ENCODE measurements around the gene ZCCHC24.

The ZCCHC24 gene

DNA sequence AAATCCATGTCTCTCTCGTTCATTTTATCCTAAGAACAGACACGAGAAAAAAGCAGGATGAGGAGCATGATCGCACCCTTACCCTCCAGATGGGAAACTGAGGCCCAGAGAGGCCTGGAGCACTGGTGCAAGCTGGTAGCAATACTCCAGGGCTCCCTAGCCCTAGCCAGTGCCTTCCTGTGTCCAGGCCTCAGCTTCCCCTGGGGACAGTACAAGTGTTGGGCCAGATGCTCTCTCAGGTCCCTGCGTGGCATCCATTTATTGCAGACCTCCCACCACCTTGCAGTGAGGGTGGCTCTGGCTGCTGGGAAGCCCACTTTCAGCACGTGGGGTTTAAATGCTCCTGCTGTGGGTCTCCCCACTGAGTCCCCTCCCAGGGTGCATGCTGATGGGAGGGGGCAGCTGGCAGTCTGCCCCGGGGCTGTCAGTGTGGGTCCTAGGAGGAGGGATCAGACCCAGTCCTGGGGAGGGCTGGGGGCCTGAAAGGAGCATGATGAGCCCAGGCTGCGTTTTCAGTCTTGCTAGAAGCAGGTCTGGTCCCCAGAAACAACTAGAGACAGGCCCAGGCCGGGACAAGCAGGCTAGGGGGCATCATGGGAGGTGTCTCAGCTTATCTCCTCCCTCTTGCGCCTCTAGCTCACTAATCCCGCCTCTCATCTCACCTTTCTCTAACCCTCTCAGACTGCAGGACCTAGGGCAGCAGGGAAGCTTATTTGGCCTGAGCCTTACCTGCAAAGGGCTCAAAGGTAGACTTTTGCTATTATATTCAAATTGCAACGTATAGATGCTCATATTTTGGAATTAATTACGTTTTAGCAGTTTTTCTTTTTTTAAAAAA is 98.8 kb downstream of the ZCCHC24 start:
- no peak for DNase-seq (ENCODE audit: low read depth)
- no peak for TF ChIP-seq CTCF (conservative IDR thresholded peaks at IDR 0.05; ENCODE audit: low read length)
- H3K4me3 ChIP-seq (ENCODE audit: low read length): no peak overlapping the region

GRCh38 chr10:79346012-79346340 is 99.4 kb downstream of the ZCCHC24 start:
- H3K4me3 ChIP-seq (ENCODE audit: low read length): no peak overlapping the region
- no peak for DNase-seq (ENCODE audit: low read depth)
- no peak for TF ChIP-seq CTCF (conservative IDR thresholded peaks at IDR 0.05; ENCODE audit: low read length)

DNA sequence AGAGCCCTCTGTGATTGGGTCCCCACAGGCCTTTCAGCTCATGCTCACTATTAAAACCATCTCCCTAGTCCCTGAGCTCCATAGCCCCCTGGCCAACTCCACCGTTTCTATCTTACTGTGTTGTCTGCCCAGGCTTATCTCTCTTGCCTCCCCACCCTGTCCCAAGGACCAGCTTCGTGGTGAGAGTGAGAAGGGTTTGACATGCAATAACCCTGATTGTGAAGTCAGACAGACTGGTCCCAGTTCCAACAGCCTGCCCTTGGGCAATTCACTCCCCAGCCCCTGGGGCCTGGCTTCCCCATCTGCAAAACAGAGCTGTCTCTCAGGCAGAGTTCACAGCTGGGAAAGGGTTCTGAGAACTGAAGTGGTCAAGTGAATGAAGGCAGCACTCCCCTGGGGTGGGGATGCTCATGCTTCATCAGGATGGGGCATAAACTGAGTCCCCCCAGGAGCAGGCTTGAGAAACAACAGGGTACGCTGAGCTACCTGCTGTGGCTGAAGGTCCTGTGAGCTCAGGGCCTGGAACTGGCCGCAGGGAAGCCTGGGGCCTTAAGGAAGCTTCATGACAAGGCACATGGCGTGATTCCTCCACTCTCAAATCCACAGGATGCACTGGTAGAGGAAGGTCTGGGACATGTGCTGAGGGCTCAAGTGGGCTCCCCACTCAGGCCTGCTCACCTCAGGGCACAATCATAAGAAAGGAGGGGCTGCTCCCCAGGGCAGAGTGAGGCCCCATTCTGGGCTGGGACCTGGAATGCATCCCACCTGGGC is 100.0 kb downstream of the ZCCHC24 start:
- no peak for DNase-seq (ENCODE audit: low read depth)
- no peak for TF ChIP-seq CTCF (conservative IDR thresholded peaks at IDR 0.05; ENCODE audit: low read length)
- H3K4me3 ChIP-seq (ENCODE audit: low read length): no peak overlapping the region

DNA sequence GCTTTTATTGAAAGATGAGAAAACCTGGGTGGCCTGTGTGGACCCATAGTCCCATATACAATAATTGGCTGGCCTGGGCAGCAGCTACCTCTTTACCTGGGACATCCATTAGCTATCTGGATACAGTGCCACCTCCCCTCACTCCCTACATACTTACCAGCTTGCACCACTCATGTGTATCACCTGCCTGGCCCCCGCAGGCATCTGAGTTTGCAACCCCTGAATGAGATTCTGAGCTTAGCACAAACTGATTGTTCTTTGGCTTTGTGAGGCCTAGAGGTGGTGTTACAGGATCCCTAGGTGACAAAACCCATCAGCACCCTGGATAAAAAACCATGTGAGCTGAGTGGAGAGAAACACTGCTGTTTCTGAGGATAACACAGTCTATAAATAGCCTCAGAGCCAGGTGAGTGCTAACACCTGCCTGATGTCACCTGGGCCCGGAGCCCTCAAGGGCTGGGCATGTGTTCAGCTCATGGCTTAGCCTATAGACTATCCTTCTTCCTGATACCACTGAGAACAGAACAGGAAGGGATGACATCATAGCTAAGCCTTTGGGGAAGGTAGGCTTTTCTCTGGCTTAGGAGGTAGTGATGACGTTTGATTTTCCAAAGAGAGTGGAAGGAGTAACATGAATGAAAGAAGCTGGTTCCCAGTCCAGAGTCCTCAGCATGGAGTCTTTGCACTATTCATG is 100.8 kb downstream of the ZCCHC24 start:
- no peak for TF ChIP-seq CTCF (conservative IDR thresholded peaks at IDR 0.05; ENCODE audit: low read length)
- DNase-seq (ENCODE audit: low read depth): no peak
- H3K4me3 ChIP-seq (ENCODE audit: low read length): no peak overlapping the region

- H3K4me3 ChIP-seq (ENCODE audit: low read length): no peak overlapping the region
- DNase-seq (ENCODE audit: low read depth): no peak
- no peak for TF ChIP-seq CTCF (conservative IDR thresholded peaks at IDR 0.05; ENCODE audit: low read length)
Observed at GRCh38 chr10:79342811-79343561, 102.4 kb downstream of the ZCCHC24 start.

GRCh38 chr10:79342295-79342761 is 103.1 kb downstream of the ZCCHC24 start:
- no peak for DNase-seq (ENCODE audit: low read depth)
- no peak overlapping the region for H3K4me3 ChIP-seq (ENCODE audit: low read length)
- TF ChIP-seq CTCF (conservative IDR thresholded peaks at IDR 0.05; ENCODE audit: low read length): no peak
